ENCODE measurements around the gene INTS15.

- TF ChIP-seq EZH2phosphoT487 (IDR thresholded peaks at IDR 0.05; ENCODE audit: borderline replicate concordance, low read depth, low read length) (no peak), CTCF (conservative IDR thresholded peaks at IDR 0.05; ENCODE audit: low read length) (no peak)
Observed at GRCh38 chr7:6608794-6609193, 19.0 kb downstream of the INTS15 start.
